HepG2 (cell line): ENCODE measurements around the gene C9. TPM values are rescaled to one million over a fixed set of nuclear protein-coding genes. Genes with fewer than 3 reads are reported as not detected.

Experiments used
- ATAC-seq: fragments of 200-7000 bp; cut with Tn5 transposase; 3 replicates; pipeline ENCODE4 v1.9.1; 2020; ENCODE audit warnings: mild to moderate bottlenecking, moderate library complexity
- BruUV-seq: library from RNA; stranded (reverse); fragments of 400-500 nt; replicated peaks from 2 replicates; lab custom pipeline; 2021; lab: Mats Ljungman, UMichigan
- CTCF ChIA-PET: fragments of 300-600 bp; formaldehyde crosslinking; extraction: SDS; loops from one replicate; lab custom pipeline; 2021; ENCODE audit warnings: low total read pairs, inconsistent platforms, low intra/inter-chr PET ratio; lab: Yijun Ruan, JAX
- POLR2A ChIA-PET: fragments of 350-600 bp; sonication (Branson Sonifier 250); formaldehyde crosslinking; loops from one replicate; lab custom pipeline; 2020; ENCODE audit warnings: antibody characterized with exemption, inconsistent platforms; lab: Yijun Ruan, JAX
- DNase-seq: peaks from one replicate; pipeline ENCODE4 v3.0.0-alpha.2; 2015; ENCODE audit warnings: low spot score
- FAIRE-seq: peaks from 3 replicates; lab custom pipeline; 2011; peaks lifted over from hg19 to GRCh38; lab: Jason Lieb, UNC
- H2AFZ ChIP-seq: one replicate; pipeline ENCODE4 v1.6.1; 2011; ENCODE audit warnings: low read length, inconsistent platforms
- H3K27ac ChIP-seq: fragments of 300-600 bp; 3 replicates; pipeline ENCODE4 v1.8.0; 2011; ENCODE audit warnings: mixed run types, mild to moderate bottlenecking, mixed read lengths, low read length, inconsistent platforms; ENCODE audit not compliant: insufficient read depth; ENCODE audit errors: extremely low read length
- H3K27me3 ChIP-seq, 2 experiments: fragments of 200-600 bp in 1 of 2; 2 replicates in 1 of 2; 3 replicates in 1 of 2; pipeline versions ENCODE4 v1.6.0 to v1.8.0; 2011; ENCODE audit warnings: low read length in 2 of 2, mild to moderate bottlenecking in 2 of 2, moderate library complexity in 2 of 2, inconsistent platforms in 1 of 2; ENCODE audit not compliant: insufficient read depth in 2 of 2, control insufficient read depth in 1 of 2
- H3K36me3 ChIP-seq, 2 experiments: fragments of 200-600 bp in 1 of 2; replicated peaks in 1 of 2; 2 replicates in 1 of 2; 3 replicates in 1 of 2; pipeline versions ENCODE4 v1.5.1 to v1.8.0; 2011; ENCODE audit warnings: low read length in 2 of 2, inconsistent platforms in 1 of 2; ENCODE audit not compliant: insufficient read depth in 2 of 2, control insufficient read depth in 1 of 2
- H3K4me1 ChIP-seq: 2 replicates; pipeline ENCODE4 v1.5.1; 2012; ENCODE audit warnings: low read length, inconsistent platforms; ENCODE audit not compliant: insufficient read depth
- H3K4me2 ChIP-seq: 2 replicates; pipeline ENCODE4 v1.6.0; 2011; ENCODE audit warnings: low read depth, low read length, inconsistent platforms
- H3K4me3 ChIP-seq, 3 experiments: fragments of 200-600 bp in 1 of 3; sonication (generic), shearing (Covaris generic) in 1 of 3; replicated peaks in 1 of 3; 2 replicates each; pipeline ENCODE4 v1.5.1; 2011 to 2016; ENCODE audit warnings: low read length in 3 of 3, inconsistent platforms in 2 of 3, low read depth in 2 of 3, mild to moderate bottlenecking in 2 of 3, control low read depth in 1 of 3, mixed read lengths in 1 of 3; ENCODE audit not compliant: insufficient read depth in 1 of 3
- H3K79me2 ChIP-seq: one replicate; pipeline ENCODE4 v1.6.1; 2011; ENCODE audit warnings: low read length, inconsistent platforms; ENCODE audit not compliant: insufficient read depth
- H3K9ac ChIP-seq: 2 replicates; pipeline ENCODE4 v1.6.0; 2011; ENCODE audit warnings: mild to moderate bottlenecking, low read depth, low read length, inconsistent platforms; ENCODE audit not compliant: insufficient read depth
- H3K9me3 ChIP-seq: 2 replicates; pipeline ENCODE4 v1.5.1; 2012; ENCODE audit warnings: mild to moderate bottlenecking, low read length
- H4K20me1 ChIP-seq: 2 replicates; pipeline ENCODE4 v1.6.0; 2011; ENCODE audit warnings: inconsistent platforms, mild to moderate bottlenecking, low read length, moderate library complexity; ENCODE audit not compliant: insufficient read depth
- AKAP8 ChIP-seq: sonication (generic); formaldehyde crosslinking; IDR thresholded peaks from 2 replicates; pipeline ENCODE4 v1.5.1; 2020; ENCODE audit warnings: mild to moderate bottlenecking, missing genetic modification reagents
- ARID2 ChIP-seq: sonication (generic); formaldehyde crosslinking; IDR thresholded peaks from 2 replicates; pipeline ENCODE4 v1.8.1; 2022; ENCODE audit warnings: mild to moderate bottlenecking, missing genetic modification reagents, borderline replicate concordance
- CHD2 ChIP-seq: IDR thresholded peaks from 2 replicates; pipeline ENCODE4 v1.6.1; 2011; ENCODE audit warnings: low read depth, low read length, improper control_type of control experiment
- ELF3 ChIP-seq: IDR thresholded peaks from 2 replicates; pipeline ENCODE4 v1.6.1; 2016; ENCODE audit warnings: missing genetic modification reagents, missing compliant biosample characterization
- GTF3A ChIP-seq: sonication (generic); formaldehyde crosslinking; conservative IDR thresholded peaks from 2 replicates; pipeline ENCODE4 v1.4.0; 2020; ENCODE audit warnings: mild to moderate bottlenecking, missing genetic modification reagents
- HIC2 ChIP-seq: sonication (generic); formaldehyde crosslinking; IDR thresholded peaks from 2 replicates; pipeline ENCODE4 v1.9.0; 2022; ENCODE audit warnings: low read depth, missing genetic modification reagents
- KDM6A ChIP-seq: IDR thresholded peaks from 2 replicates; pipeline ENCODE4 v1.6.1; 2016; ENCODE audit warnings: low read depth
- NFKBIZ ChIP-seq: IDR thresholded peaks from 2 replicates; pipeline ENCODE4 v1.6.1; 2018; ENCODE audit warnings: missing genetic modification reagents, missing compliant biosample characterization
- NR1H2 ChIP-seq: sonication (generic); formaldehyde crosslinking; IDR thresholded peaks from 2 replicates; pipeline ENCODE4 v1.8.1; 2022; ENCODE audit warnings: low read depth, missing genetic modification reagents, borderline replicate concordance
- PRMT3 ChIP-seq: sonication (generic); formaldehyde crosslinking; IDR thresholded peaks from 2 replicates; pipeline ENCODE4 v1.8.1; 2022; ENCODE audit warnings: low read depth, mild to moderate bottlenecking, moderate library complexity, missing genetic modification reagents, borderline replicate concordance
- TRIM24 ChIP-seq: sonication (generic); formaldehyde crosslinking; IDR thresholded peaks from 2 replicates; pipeline ENCODE4 v1.8.0; 2022; ENCODE audit warnings: mild to moderate bottlenecking, missing genetic modification reagents
- WGBS: methylation state at CpG from one replicate; pipeline ENCODE4 v1.1.6; 2017; ENCODE audit warnings: low lambda C conversion rate; 5-methylcytosine and 5-hydroxymethylcytosine counted together
- in situ Hi-C: cut with HindIII; loops from 2 replicates; pipeline ENCODE4 v1.10.0; 2017; ENCODE audit warnings: low pct_unique_long_range_greater_than_20kb; ENCODE audit not compliant: extremely low pct_ligation_motif_present
- intact Hi-C: fragments of 100-400 bp; cut with micrococcal nuclease; formaldehyde crosslinking; loops from one replicate; pipeline ENCODE4 v1.10.0; 2022; ENCODE audit not compliant: unreplicated experiment
- polyA plus RNA-seq, 8 experiments: library from polyadenylated mRNA; depleted of rRNA in 3 of 8; stranded (reverse) in 7 of 8; unstranded in 1 of 8; fragments of >200 nt; fragmentation: Illumina TruSeq in 4 of 8; extraction: Trizol in 4 of 8; gene quantifications; 2 replicates each; pipeline versions ENCODE4 v1.2.1 to v1.2.3, GENCODE V29; 2011 to 2016; ENCODE audit warnings: low read depth in 4 of 8, missing spikeins in 1 of 8, mixed read lengths in 1 of 8; ENCODE audit not compliant: insufficient read depth in 1 of 8
- total RNA-seq, 5 experiments: library from RNA; depleted of rRNA; stranded (reverse); fragments of >200 nt; fragmentation: Illumina TruSeq; extraction: Trizol; gene quantifications; 2 replicates each; pipeline ENCODE4 v1.2.3, GENCODE V29; 2016; ENCODE audit warnings: low read depth in 1 of 5

C9 gene
- total and polyA plus RNA-seq, 2 of the 13 experiments (the other 11 are each of a cell fraction or from before 2014, with no cell fraction given), result not detected

- TF ChIP-seq ARID2 (CRISPR knock-in tag) (no peak), AKAP8 (CRISPR knock-in tag) (no peak), TRIM24 (CRISPR knock-in tag) (no peak), PRMT3 (no peak), ELF3 (no peak), GTF3A (CRISPR knock-in tag) (no peak), CHD2 (no peak), KDM6A (no peak), NFKBIZ (CRISPR knock-in tag) (no peak), HIC2 (no peak), NR1H2 (CRISPR knock-in tag) (no peak)
- TF ChIP-seq, all 625 proteins: peak for 0
- no peaks in the 10 kb centered on the region for H3K79me2 ChIP-seq
- POLR2A ChIA-PET, result no interaction called here
- H3K36me3 ChIP-seq, result no peaks in the 10 kb centered on the region
- no peaks in the 10 kb centered on the region for H3K27me3 ChIP-seq
- H2AFZ ChIP-seq, result no peak overlapping the region
- no TSS peak for BruUV-seq
- CTCF ChIA-PET, result no interaction called here
- 52% methylated on average over 4 of the region's 4 CpGs for WGBS
- DNase-seq, result no peak
- in situ Hi-C loops (no loop called here), intact Hi-C loops (loop anchor here (10.0 kb wide), 1 partner anchor 148 kb away; the partner anchor contains the start of gene FYB1)
- no peak overlapping the region for H3K4me2 ChIP-seq
- H3K9me3 ChIP-seq, result no peaks in the 10 kb centered on the region
- no peak overlapping the region for H3K9ac ChIP-seq
- H4K20me1 ChIP-seq, result no peaks in the 10 kb centered on the region
- no peaks in the 10 kb centered on the region for H3K4me1 ChIP-seq
- H3K27ac ChIP-seq, result no peak overlapping the region
- no peak for ATAC-seq
- no peak overlapping the region for H3K4me3 ChIP-seq
- no peak for FAIRE-seq
Observed at GRCh38 chr5:39363217-39363616, 1.1 kb downstream of the C9 start.
